ENCODE measurements around the gene LTA4H.

LTA4H gene

GRCh38 chr12:96056646-96057455, 21.5 kb upstream of the LTA4H start:
- no peak for DNase-seq

GRCh38 chr12:96054244-96054610, 18.8 kb upstream of the LTA4H start:
- DNase-seq, result no peak

GRCh38 chr12:96053476-96054243, 18.3 kb upstream of the LTA4H start:
- no peak for DNase-seq

GRCh38 chr12:96051756-96052485, 16.5 kb upstream of the LTA4H start:
- no peak for DNase-seq

GRCh38 chr12:96050139-96050538, 14.8 kb upstream of the LTA4H start:
- no peak for DNase-seq

GRCh38 chr12:96049101-96049500, 13.7 kb upstream of the LTA4H start:
- no peak for DNase-seq

GRCh38 chr12:96048393-96048969, 13.1 kb upstream of the LTA4H start:
- DNase-seq, result no peak

- DNase-seq, result no peak
Observed at GRCh38 chr12:96047229-96048211, 12.1 kb upstream of the LTA4H start.

- no peak for DNase-seq
Observed at GRCh38 chr12:96046543-96047228, 11.3 kb upstream of the LTA4H start.

- DNase-seq, result peak; percentile 8
Observed at GRCh38 chr12:96045566-96045965, 10.2 kb upstream of the LTA4H start.

GRCh38 chr12:96044943-96045290, 9.5 kb upstream of the LTA4H start:
- no peak for DNase-seq

- no peak for DNase-seq
Observed at GRCh38 chr12:96044017-96044942, 8.9 kb upstream of the LTA4H start.

- DNase-seq, result no peak
Observed at GRCh38 chr12:96041181-96041580, 5.8 kb upstream of the LTA4H start.

GRCh38 chr12:96040305-96041133, 5.1 kb upstream of the LTA4H start:
- DNase-seq, result no peak

GRCh38 chr12:96039516-96039915, 4.1 kb upstream of the LTA4H start:
- DNase-seq, result no peak

- no peak for DNase-seq
Observed at GRCh38 chr12:96036765-96037455, 1.5 kb upstream of the LTA4H start.

- peak; percentile 37 for DNase-seq
Observed at GRCh38 chr12:96034621-96035282, 635 bp downstream of the LTA4H start.
